GM23248 (cell line): Measurements from ENCODE around the gene NIP7. TPM values are rescaled to one million over a fixed set of nuclear protein-coding genes. Genes with fewer than 3 reads are reported as not detected.

Experiments used
- DNase-seq: peaks from one replicate; pipeline ENCODE4 v3.0.0-alpha.2; 2015
- H2AFZ ChIP-seq: fragments of 200-600 bp; sonication (generic); 2 replicates; pipeline ENCODE4 v1.6.1; 2016; ENCODE audit warnings: antibody characterized with exemption
- H3F3A ChIP-seq: fragments of 200-600 bp; sonication (generic); 2 replicates; pipeline ENCODE4 v1.6.1; 2016; ENCODE audit warnings: mild to moderate bottlenecking, antibody characterized with exemption, mixed run types; ENCODE audit not compliant: insufficient read depth
- H3K27ac ChIP-seq: fragments of 200-600 bp; sonication (generic); 2 replicates; pipeline ENCODE4 v1.5.1; 2016; ENCODE audit warnings: mild to moderate bottlenecking
- H3K27me3 ChIP-seq: fragments of 200-600 bp; sonication (generic); replicated peaks from 2 replicates; pipeline ENCODE4 v1.6.1; 2016; ENCODE audit warnings: mild to moderate bottlenecking; ENCODE audit not compliant: insufficient read depth
- H3K36me3 ChIP-seq: fragments of 200-600 bp; sonication (generic); 2 replicates; pipeline ENCODE4 v1.6.1; 2016; ENCODE audit warnings: low read depth, mild to moderate bottlenecking
- H3K4me1 ChIP-seq: fragments of 200-600 bp; sonication (generic); 2 replicates; pipeline ENCODE4 v1.6.1; 2016; ENCODE audit warnings: mild to moderate bottlenecking; ENCODE audit not compliant: insufficient read depth
- H3K4me2 ChIP-seq: fragments of 200-600 bp; sonication (generic); one replicate; pipeline ENCODE4 v1.6.1; 2016; ENCODE audit warnings: mild to moderate bottlenecking; ENCODE audit not compliant: unreplicated experiment
- H3K4me3 ChIP-seq: fragments of 200-600 bp; sonication (generic); 2 replicates; pipeline ENCODE4 v1.5.1; 2016; ENCODE audit warnings: mild to moderate bottlenecking
- H3K79me2 ChIP-seq: fragments of 200-600 bp; sonication (generic); 2 replicates; pipeline ENCODE4 v1.6.1; 2016; ENCODE audit warnings: mild to moderate bottlenecking; ENCODE audit not compliant: insufficient read depth
- H3K9ac ChIP-seq: fragments of 200-600 bp; sonication (generic); 2 replicates; pipeline ENCODE4 v1.6.1; 2016; ENCODE audit warnings: mild to moderate bottlenecking
- H3K9me2 ChIP-seq: fragments of 200-600 bp; sonication (generic); 2 replicates; pipeline ENCODE4 v1.6.1; 2016; ENCODE audit warnings: mixed run types, mild to moderate bottlenecking, moderate library complexity; ENCODE audit not compliant: insufficient read depth
- H3K9me3 ChIP-seq: fragments of 200-600 bp; sonication (generic); one replicate; pipeline ENCODE4 v1.6.1; 2017; ENCODE audit warnings: low read depth
- H4K20me1 ChIP-seq: fragments of 200-600 bp; sonication (generic); 2 replicates; pipeline ENCODE4 v1.6.0; 2016; ENCODE audit not compliant: insufficient read depth
- EZH2 ChIP-seq: fragments of 200-600 bp; sonication (generic); IDR thresholded peaks from 2 replicates; pipeline ENCODE4 v1.6.1; 2018; ENCODE audit warnings: antibody characterized with exemption, mild to moderate bottlenecking; ENCODE audit not compliant: insufficient read depth, poor library complexity, severe bottlenecking
- EZH2phosphoT487 ChIP-seq: fragments of 200-600 bp; sonication (generic); IDR thresholded peaks from 2 replicates; pipeline ENCODE4 v1.6.1; 2018; ENCODE audit warnings: antibody characterized with exemption, moderate library complexity, mild to moderate bottlenecking, low read depth; ENCODE audit not compliant: insufficient read depth
- WGBS, 2 experiments: methylation state at CpG; one replicate each; pipeline ENCODE4 v1.1.6; 2015 to 2017; ENCODE audit warnings: low lambda C conversion rate in 2 of 2, low coverage in 1 of 2; ENCODE audit errors: missing lambda C conversion rate in 2 of 2; 5-methylcytosine and 5-hydroxymethylcytosine counted together
- in situ Hi-C: fragments of 300-500 bp; cut with MboI; formaldehyde crosslinking; loops from 2 replicates; pipeline ENCODE4 v1.15.0; 2020
- polyA plus RNA-seq: library from polyadenylated mRNA; unstranded; fragments of >200 nt; fragmentation: Nextera tagmentation; extraction: Ambion mirVana; gene quantifications from 2 replicates; pipeline ENCODE4 v1.2.1, GENCODE V29; 2016
- total RNA-seq: library from RNA; depleted of rRNA; stranded (reverse); fragments of >200 nt; shearing (Covaris generic); gene quantifications from 2 replicates; pipeline ENCODE4 v1.2.3, GENCODE V29; 2014

NIP7 gene
- total and polyA plus RNA-seq, 2 experiments from 2014 or later, result 24.2 to 35.6 TPM

GRCh38 chr16:69364088-69364487 lies 24.5 kb downstream of the NIP7 start:
- Histone ChIP-seq H3K9me3 (no peaks in the 10 kb centered on the region), H3K9me2 (no peaks in the 10 kb centered on the region), H3F3A (0 out of 2 replicates have a peak, but pooled peaks cover 8% of the 10 kb centered on the region), H3K4me2 (no peak overlapping the region), H3K36me3 (peaks cover 33% of the 10 kb centered on the region; the same call in 1 of the 2 replicates), H2AFZ (no peak overlapping the region), H4K20me1 (no peaks in the 10 kb centered on the region), H3K4me3 (no peak overlapping the region), H3K79me2 (peaks cover 13% of the 10 kb centered on the region; the same call in 1 of the 2 replicates), H3K4me1 (no peaks in the 10 kb centered on the region), H3K27ac (no peak overlapping the region), H3K27me3 (no peaks in the 10 kb centered on the region), H3K9ac (no peak overlapping the region)
- no peak for DNase-seq
- in situ Hi-C loops, result no loop called here
- TF ChIP-seq EZH2, result no peak
- no peak for TF ChIP-seq EZH2phosphoT487
- WGBS, 2 experiments, result 100% methylated on average over 2 of the region's 2 CpGs

GRCh38 chr16:69365901-69366300 lies 26.3 kb downstream of the NIP7 start:
- H3K4me2 ChIP-seq, result no peak overlapping the region
- no peaks in the 10 kb centered on the region for H4K20me1 ChIP-seq
- peak; percentile 41 for DNase-seq
- no peaks in the 10 kb centered on the region for H3K9me3 ChIP-seq
- peak overlapping the region; percentile 16; the same call in 1 of the 2 replicates for H3K27ac ChIP-seq
- no peaks in the 10 kb centered on the region for H3K27me3 ChIP-seq
- H2AFZ ChIP-seq, result no peak overlapping the region
- in situ Hi-C loops, result no loop called here
- H3F3A ChIP-seq, result 0 out of 2 replicates have a peak, but pooled peaks cover 13% of the 10 kb centered on the region
- H3K4me1 ChIP-seq, result no peaks in the 10 kb centered on the region
- H3K4me3 ChIP-seq, result no peak overlapping the region
- H3K36me3 ChIP-seq, result peaks cover 51% of the 10 kb centered on the region
- 40 to 52% methylated on average over 2 of the region's 2 CpGs for WGBS, 2 experiments
- TF ChIP-seq EZH2 (no peak), EZH2phosphoT487 (no peak)
- no peak overlapping the region for H3K9ac ChIP-seq
- no peaks in the 10 kb centered on the region for H3K9me2 ChIP-seq
- H3K79me2 ChIP-seq, result peaks cover 13% of the 10 kb centered on the region; the same call in 1 of the 2 replicates

- in situ Hi-C loops, result no loop called here
- WGBS, 2 experiments, result 96 to 98% methylated on average over 7 of the region's 7 CpGs
Observed at GRCh38 chr16:69366431-69366830, 26.9 kb downstream of the NIP7 start.

DNA sequence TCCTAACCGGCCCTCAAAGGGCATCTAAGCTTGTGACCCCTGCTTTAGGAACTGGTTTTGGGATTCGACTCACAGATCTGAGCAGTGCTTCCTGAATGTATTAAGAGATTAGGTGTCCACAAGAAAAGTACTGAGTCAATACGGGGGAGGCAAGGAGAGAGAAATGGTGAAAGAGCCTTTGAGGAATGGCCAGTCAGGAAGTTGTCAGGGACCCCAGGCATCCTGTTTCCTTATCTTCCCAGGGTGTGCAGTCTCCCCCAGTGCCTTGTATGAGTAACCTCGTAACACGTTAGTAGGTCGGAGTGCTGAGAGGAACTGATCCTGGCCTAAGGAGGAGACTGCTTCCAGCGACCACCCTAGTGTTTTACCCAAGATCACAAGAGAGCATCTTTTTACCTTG lies 28.4 kb downstream of the NIP7 start:
- DNase-seq, result peak; percentile 32
- peaks cover 58% of the 10 kb centered on the region for H3K36me3 ChIP-seq
- H3K4me2 ChIP-seq, result no peak overlapping the region
- peaks cover 28% of the 10 kb centered on the region for H3K79me2 ChIP-seq
- no peaks in the 10 kb centered on the region for H3K27me3 ChIP-seq
- no peaks in the 10 kb centered on the region for H3K9me2 ChIP-seq
- in situ Hi-C loops, result no loop called here
- no peak for TF ChIP-seq EZH2phosphoT487
- no peak for TF ChIP-seq EZH2
- no peak overlapping the region for H3K9ac ChIP-seq
- H2AFZ ChIP-seq, result no peak overlapping the region
- WGBS, 2 experiments, result 55 to 63% methylated on average over 7 of the region's 7 CpGs
- H3K4me1 ChIP-seq, result no peaks in the 10 kb centered on the region
- 0 out of 2 replicates have a peak, but pooled peaks cover 13% of the 10 kb centered on the region for H3F3A ChIP-seq
- H3K27ac ChIP-seq, result 0 out of 2 replicates have a peak overlapping the region, but pooled peaks have one; percentile 23
- no peak overlapping the region for H3K4me3 ChIP-seq
- H3K9me3 ChIP-seq, result no peaks in the 10 kb centered on the region
- H4K20me1 ChIP-seq, result no peaks in the 10 kb centered on the region

More at GRCh38 chr16:69366431-69366830, 26.9 kb downstream of the NIP7 start:
- Histone ChIP-seq H3K9me3 (no peaks in the 10 kb centered on the region), H4K20me1 (no peaks in the 10 kb centered on the region), H3F3A (0 out of 2 replicates have a peak, but pooled peaks cover 13% of the 10 kb centered on the region), H3K4me2 (no peak overlapping the region), H3K27me3 (no peaks in the 10 kb centered on the region), H3K9ac (no peak overlapping the region), H3K79me2 (peaks cover 13% of the 10 kb centered on the region; the same call in 1 of the 2 replicates), H3K9me2 (no peaks in the 10 kb centered on the region), H3K36me3 (peaks cover 51% of the 10 kb centered on the region), H3K4me1 (no peaks in the 10 kb centered on the region), H3K27ac (peak overlapping the region; percentile 16; the same call in 1 of the 2 replicates), H3K4me3 (no peak overlapping the region), H2AFZ (no peak overlapping the region)
- no peak for TF ChIP-seq EZH2
- no peak for TF ChIP-seq EZH2phosphoT487
- DNase-seq, result no peak

DNA sequence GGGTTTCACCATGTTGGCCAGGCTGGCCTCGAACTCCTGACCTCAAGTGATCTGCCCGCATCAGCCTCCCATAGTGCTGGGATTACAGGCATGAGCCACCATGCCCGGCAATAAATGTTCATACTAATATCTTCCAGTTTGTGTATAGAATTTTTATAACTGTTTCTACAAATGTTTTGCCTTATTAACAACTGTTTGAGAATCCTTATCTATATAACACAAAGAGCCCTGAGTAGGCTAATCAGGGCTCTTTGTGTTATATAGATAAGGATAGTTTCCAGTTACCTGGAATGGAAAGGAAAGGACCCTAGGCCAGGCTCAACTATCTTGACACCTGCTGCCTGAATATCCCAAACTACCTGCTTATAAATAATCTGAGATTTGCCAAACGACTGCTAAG lies 29.3 kb downstream of the NIP7 start:
- Histone ChIP-seq H3K36me3 (peaks cover 58% of the 10 kb centered on the region), H3K79me2 (peaks cover 37% of the 10 kb centered on the region), H3K9me2 (no peaks in the 10 kb centered on the region), H3K9ac (no peak overlapping the region), H3K27ac (no peak overlapping the region), H3F3A (0 out of 2 replicates have a peak, but pooled peaks cover 13% of the 10 kb centered on the region), H3K27me3 (no peaks in the 10 kb centered on the region), H3K9me3 (no peaks in the 10 kb centered on the region), H2AFZ (no peak overlapping the region), H3K4me1 (no peaks in the 10 kb centered on the region), H3K4me2 (no peak overlapping the region), H3K4me3 (no peak overlapping the region), H4K20me1 (no peaks in the 10 kb centered on the region)
- DNase-seq, result no peak
- 98 to 99% methylated on average over 4 of the region's 4 CpGs for WGBS, 2 experiments
- in situ Hi-C loops, result no loop called here
- no peak for TF ChIP-seq EZH2
- TF ChIP-seq EZH2phosphoT487, result no peak
